NCI-H1048 (cell line): ENCODE measurements around the gene GNG8.
A peak's percentile ranks its signal among the peaks of the same experiment; 100 is the strongest.

Experiments used
- DNase-seq: peaks from one replicate; lab custom pipeline; 2025; lab: John Stamatoyannopoulos, UW

The GNG8 gene

DNA sequence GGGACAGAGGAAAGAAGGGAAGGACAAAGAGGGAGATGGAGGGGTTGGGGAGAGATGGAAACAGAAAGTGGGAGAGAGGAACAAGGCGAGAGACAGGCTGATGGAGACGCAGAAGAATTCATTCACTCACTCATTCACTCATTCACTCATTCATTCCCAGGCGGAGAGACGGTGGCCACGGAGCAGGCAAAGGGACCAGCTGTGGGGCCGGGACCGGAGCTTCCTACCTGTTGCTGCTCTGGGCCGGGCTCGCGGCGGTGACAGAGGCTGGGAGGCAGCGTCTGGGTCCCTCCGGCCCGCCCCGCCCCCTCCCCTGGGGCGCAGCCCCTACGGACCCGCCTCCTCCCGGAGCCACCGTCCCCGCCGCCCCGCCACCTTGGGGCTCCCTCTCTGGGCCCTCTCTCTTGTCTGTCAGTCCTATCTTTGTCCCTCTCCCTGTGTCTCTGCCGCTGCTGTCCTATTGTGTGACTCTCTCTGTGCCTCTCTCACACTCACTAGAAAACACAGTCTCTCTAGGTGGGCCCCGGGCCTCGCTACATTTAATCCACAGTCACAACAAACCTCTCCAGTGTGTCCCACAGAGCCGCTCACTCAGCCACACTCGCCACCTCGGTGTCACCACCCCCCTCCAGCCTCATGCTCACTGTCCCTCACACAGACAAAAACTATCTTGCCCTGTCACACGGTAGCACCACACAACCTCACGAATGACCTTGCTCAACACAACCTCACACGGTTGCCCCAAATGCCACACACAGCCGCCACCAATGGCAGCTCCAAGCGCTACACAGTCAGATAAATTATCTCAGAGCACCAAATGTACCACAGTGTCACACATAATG lies at the start of gene GNG8:
Gene GNG8, minus strand, starts transcription at position 283 of the 842 bp plus-strand sequence. CDS start 1,520 bp downstream, outside the sequence.
- no peak for DNase-seq

DNA sequence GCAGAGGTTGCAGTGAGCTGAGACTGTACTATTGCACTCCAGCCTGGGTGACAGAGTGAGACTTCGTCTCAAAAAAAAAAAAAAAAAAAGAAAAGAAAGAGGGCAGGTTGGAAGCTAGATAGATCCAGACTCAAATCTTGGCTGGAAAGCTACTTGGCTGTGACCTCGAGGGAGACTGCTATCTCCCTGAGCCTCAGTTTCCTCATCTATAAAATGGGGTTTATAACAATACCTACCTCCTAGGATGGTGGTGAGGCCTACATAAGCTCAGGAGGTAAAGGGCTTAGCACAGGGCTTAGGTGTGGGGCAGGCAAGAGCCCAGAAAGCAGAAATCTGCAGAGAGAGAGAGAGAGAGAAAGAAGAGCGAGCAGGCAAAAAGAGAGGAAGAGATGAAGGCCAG lies 49.2 kb upstream of the GNG8 start:
- no peak for DNase-seq

DNA sequence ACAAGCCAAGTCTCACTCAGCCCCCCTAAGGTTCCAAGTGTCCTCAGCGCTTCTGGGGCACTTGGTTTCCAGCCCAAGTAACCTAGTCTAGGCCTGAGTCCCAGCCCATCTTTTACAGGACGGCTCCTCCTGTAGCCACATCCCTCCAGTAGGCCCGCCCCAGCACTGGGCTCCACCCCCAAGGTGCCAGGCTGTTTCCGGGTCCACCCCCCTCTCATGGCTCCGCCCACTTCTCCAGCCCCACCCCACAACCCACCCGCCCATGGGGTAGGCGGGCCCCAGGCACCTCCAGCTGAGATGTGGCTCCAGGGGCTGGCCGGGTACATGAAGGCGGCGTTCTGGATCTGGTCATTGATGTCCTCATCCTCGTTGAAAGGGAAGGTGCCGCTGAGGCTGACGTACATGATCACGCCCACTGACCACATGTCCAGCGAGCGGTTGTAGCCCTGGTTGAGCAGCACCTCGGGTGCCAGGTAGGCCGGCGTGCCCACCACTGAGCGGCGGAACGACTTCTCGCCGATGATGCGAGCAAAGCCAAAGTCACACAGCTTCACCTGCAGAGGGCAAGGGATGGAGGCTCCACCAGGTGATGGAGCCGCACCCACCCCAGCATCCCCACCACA lies 42.2 kb upstream of the GNG8 start:
- peak; percentile 56 for DNase-seq

DNA sequence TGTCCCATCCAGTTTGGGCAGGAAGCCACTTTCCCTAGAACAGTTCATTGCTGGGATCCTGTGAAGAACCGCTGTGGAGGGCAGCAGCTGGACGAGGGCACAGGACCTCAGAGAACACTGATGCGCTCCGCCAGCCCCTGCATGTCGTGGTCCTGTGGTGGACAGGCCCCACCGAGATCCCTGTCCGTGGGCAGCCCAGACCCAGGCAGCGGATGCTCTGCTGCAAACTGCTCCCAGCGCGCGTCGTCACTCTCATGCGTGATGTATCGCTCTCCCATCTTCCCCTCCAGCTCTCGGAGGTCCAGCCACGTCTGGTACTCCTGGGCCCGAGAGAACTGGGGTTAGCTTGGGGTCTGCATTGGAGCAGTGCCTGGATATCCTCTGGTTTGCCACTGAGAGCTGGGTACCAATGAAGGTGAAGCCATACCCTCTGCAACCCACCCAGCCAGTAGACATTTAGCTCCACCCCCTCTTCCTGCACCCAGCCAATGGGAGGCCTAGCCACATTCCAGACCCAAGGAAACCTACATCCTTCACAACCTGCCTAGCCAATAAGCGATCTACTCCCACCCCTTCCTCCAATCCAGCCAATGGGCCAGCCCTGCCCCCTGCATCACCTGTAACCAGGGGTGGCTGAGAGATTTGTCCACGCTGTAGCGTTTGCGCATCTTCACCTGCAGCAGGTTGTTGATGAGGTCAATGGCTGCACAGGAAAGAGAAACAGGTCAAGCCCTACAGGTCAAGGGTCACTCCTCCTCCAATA lies 38.6 kb upstream of the GNG8 start:
- DNase-seq, result peak; percentile 83

DNA sequence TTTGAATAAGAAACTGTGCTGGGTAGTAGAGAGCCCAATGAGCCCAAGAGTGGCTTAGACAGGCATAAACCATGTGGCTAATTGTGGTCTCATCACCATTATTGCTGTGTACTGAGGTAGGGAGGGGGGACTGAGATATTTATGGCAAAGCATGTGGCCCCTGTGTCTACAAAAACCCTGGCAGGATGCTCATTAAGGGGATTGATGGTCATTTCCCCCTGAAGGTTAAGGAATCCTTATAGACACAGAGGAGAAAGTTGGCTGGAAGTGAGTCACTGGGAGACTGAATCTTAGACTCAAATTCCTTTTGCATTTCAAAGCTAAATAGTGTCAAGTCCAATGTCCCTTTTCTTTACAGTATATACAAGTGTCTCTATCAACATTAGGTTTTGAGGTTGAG lies 34.8 kb upstream of the GNG8 start:
- DNase-seq, result no peak

DNA sequence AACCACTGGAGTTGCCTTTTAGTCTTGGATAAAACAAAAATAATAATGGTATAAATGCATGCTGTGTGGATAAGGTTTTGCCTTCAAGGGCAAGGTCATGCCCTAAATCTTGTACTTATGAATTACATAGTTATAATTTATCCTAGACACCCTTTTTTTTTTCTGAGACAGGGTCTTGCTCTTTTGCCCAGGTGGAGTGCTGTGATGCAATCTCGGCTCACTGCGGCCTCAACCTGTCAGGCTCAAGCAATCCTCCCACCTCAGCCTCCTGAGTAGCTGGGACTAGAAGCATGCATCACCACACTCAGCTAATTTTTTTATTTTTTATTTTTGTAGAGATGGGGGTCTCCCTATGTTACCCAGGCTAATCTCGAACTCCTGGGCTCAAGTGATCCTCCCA lies 32.7 kb upstream of the GNG8 start:
- no peak for DNase-seq

DNA sequence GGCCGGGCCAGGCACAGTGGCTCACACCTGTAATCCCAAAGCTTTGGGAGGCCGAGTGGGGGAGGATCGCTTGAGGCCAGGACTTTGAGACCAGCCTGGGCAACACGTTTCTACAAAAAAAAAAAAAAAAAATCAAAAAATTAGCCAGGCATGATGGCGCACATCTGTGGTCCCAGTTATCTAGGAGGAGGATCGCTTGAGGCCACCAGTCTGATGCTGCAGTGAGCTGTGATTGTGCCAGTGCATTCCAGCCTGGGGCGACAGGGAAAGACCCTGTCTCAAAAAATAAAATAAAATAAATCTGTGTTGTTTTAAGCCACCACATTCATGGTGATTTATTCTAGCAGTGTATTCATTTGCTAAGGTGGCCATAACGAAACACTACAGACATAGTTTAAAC lies 29.1 kb upstream of the GNG8 start:
- DNase-seq, result no peak

DNA sequence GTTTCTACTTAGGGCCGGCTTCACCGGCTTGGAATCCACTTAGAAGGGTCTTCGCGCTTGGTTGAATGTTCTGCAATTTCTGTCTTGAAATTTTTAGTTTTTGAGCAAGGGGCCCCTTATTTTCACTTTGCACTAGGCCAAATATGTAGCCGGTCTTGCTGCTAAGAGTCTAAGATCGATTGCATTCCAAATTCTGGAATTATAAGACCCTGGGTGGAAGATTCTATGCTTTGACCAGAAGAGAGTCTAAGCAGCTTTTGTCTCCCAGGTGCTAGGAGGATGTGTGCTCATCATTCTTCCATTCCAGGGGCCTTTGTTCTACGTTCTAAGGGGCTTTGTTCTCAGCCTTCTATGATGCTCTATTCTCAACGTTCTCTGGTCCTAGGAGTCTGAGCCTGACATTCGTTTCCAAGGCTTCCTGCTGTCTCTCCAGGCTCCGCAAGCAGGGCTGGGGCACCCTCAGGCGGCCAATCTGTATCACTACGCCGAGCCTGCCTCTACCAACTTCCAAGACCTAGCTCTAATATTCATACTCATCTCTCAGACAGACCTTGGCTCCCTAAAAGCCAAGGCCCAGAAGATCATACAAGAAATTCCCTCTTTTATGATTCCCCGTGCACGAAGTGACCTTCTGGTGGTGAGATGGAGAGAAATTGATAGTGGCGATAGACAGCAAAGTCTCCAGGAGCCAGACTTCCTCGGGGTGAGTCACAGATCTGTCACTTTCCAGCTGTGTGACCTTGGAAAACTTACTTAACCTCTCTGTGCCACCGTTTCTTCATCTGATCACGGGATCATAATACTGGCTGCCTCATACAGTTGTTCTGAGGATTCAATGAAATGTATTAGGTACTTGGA lies 26.0 kb upstream of the GNG8 start:
- peak; percentile 6 for DNase-seq

DNA sequence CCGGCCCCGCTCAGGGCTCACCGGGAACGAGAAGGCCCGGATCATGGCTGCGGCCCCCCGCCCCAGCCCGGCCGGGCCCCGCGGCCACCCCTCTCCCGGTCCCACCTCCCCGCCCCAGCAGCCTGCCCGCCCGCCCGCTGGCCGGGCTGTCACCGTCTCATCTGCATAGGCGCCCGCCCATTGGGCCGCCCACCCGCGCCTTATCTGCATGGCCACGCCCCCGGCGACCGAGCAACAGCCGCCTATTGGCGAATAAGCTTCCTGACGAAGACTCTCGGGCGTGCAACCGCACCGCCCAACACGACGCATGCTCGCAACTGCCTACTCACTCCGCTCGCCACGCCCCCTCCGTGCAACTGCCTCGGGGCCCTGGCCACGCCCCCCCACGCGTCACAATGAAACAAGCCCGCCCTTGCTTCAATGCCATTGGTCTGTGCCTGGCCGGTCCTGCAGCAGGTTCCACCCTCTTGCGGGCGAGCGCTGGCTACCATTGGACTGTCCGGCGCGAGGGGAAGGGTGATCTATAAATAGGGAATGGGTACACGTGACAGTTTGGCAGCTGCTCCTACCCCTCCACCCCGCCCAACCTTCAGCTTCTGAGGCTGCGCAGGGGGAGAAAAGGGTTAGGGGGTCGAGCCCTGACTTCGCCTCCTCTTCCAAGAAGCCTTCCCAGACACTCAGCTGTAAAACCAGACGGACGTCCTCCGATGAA lies 25.2 kb upstream of the GNG8 start, which contains the start of gene DACT3:
Gene DACT3, minus strand, starts transcription at position 163 of the 712 bp plus-strand sequence. Its CDS starts 118 bp downstream, at position 45.
- peak; percentile 99 for DNase-seq

DNA sequence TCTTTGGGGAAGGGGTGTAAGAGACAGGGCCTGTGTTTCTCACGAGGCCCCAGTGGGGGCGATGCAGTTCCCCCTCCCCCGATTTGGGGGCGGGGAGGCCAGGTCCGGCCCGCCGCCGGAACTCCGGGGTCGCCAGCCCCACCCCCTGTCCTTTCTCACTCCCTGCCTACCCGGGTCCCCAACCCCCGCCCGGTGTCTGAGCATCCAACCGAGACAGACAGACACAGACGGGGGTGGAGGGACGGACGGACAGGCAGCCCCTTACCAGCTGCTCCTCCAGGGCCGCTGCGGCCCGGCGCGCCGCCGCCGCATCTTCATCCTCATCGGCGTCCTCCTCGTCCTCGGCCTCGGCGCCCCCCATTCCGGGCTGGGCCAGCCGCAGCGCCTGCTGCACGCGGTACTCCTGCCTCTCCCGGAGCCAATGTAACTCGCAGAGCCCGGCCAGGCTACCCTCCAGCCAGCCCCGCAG lies 24.6 kb upstream of the GNG8 start:
- no peak for DNase-seq

DNA sequence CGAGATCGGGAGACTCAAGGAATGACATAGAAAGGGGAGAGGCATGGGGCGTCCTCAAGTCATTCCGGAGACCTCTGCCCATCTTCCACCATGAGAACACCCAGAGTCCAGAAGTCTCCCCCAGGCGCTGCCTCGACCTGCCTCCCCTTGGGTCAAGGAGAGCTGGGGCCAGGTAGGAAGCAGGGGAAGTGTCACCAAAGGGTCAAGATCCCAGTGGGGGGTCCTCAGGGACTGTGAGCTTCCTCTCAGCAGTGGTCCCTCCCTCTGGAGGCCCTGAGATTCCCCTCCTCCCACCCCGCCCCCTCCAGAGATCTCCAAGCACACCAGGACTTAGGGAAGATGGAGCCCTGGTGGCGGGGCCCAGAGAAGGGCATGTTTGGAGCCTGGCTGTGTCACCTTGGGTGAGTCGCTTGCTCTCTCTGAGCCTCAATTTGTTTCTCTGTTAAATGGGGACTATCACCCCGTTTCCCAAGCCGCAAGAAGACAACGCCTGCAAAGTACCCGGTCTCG lies 24.1 kb upstream of the GNG8 start:
- DNase-seq, result no peak

DNA sequence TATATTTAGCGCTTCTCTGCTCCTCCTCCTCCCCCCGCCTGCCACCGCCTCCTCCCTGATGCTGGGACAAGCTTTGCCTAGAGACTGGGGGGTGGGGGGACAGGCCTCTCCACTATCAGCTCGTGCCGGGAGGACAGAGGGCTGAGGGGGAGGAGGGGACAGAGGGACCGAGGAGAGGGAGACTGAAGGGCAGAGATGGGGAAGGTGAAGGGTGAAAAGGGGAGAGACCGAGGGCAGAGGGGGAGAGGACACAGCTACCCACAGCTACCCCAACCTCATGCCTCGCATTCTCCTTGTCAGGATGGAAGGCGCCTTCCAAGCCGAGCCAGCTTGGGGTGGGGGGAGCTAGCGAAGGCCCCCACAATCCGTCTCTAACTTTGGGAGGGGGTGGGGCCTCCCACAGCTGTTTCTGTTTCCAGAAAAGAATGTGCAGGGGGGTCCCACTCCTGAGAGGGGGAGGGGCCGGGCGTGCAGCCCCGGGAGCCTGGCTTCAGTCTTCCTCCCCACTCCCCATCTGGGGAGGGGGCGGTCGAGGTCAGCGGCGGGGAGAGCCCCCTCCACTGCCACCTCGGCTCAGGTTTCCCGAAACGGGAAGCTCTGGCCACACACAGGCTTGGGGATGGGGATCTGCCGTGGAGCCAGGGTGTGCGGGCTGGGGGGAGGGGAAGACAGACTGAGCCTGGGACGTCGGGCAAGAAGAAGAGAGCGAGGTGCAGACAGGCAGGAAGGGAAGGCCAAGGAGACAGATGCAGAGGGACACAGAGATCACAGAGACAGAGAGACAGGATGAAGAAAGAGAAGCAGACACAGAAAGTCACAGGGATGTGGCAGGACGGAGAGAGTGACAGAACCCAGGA lies 23.4 kb upstream of the GNG8 start:
- no peak for DNase-seq

DNA sequence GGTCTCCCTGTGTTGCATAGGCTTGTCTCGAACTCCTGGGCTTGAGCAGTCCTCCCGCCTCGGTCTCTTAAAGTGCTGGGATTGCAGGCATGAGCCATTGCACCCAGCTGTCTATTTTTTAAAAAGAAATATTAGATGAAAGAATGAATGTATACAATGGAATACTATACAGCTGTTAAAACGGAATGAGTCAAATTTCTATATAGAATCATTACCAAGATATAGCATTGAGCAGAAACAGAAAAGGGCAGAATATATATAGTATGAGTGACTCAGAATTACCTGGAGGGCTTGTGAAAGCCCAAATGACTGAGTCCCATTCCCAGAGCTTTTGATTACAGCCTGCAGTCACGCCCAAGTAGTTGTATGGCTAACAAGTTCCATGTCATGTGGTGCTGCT lies 20.5 kb upstream of the GNG8 start:
- no peak for DNase-seq

DNA sequence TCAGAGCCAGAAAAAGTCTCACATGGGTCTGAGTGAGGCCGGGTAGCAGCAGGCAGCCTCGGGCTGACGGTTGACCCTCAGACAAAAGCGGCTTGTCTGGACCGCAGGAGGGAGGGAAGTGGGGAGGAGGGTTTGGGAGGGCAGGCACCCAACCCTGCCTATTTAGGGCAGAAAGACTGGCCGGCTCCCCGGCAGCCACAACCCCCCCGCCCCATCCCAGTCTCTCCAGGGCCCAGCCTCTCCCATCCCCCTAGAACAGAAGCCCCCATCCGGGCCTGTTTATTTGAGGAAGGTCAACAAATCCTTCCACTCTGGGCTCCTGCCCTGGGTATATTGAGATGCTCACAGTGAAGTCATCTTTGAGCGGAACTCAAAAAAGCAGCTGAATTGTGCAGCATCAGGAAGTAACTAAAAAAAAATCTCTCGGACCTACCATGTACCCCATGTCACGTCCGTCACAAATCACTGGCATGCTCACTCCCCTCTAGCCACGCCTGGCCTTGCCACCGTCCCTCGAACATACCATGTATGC lies 18.7 kb upstream of the GNG8 start:
- no peak for DNase-seq

DNA sequence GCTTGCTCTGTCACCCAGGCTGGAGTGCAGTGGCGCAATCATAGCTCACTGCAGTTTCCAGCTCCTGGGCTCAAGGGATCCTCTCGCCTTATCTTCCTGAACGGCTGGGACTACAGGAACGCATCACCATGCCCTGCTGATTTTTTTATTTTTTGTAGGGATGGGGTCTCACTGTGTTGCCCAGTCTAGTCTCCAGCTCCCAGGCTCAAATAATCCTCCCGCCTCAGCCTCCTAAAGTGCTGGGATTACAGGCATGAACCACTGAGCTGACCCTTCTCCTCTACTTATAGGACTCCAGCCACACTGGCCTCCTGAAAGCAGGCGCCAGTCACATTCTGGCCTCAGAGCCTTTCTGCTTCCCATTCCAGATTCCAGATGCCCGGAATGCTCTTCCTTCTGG lies 14.4 kb upstream of the GNG8 start:
- no peak for DNase-seq

DNA sequence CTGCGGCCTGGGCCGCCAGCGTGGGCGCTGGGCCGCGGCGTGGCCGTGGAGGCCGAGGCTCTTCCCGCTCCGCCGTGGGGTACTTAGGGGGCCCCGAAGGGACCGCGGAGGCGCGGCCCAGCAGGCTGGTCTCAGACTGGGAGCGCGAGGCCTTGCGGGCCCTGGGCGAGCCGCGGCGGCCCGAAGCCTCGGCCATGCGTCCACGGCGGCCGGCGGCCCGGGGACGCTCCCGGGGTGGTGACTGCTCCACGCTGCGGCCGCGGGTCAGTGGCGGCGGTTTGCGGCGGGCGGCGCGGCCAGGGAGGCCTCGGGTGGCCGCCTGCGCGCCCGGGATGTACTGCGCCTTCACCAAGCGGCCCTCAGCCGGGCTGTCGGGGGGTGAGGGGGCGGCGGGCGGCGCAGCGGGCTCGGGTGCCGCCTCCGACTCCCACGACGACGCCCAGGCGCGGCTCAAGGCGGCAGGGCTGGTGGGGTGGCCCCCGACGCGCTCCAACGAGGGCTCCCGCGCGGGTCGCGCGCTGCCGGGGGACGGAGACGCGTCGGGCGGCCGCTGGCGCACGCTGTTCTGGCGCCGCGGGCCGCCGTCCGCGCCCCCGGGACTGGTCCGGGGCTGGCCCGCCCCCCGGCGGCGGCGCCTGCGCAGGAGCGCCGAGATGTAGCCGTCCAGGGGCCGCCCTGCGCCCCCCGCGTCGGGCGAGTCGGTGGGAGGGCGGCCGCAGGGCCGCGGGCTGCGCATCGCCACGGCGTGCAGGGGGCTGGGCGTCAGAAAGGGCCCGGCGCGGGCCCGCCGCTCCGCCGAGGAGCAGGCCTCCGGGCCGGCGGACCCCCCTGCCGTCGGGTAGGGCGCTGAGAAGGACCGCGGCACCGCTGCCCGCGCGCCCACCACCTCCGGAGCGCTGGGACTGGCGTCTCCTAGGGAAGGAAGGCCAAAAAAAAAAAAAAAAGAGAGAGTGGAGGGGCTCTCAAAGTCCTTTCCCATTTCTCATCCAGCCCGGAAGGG lies 13.3 kb upstream of the GNG8 start:
- DNase-seq, result no peak

DNA sequence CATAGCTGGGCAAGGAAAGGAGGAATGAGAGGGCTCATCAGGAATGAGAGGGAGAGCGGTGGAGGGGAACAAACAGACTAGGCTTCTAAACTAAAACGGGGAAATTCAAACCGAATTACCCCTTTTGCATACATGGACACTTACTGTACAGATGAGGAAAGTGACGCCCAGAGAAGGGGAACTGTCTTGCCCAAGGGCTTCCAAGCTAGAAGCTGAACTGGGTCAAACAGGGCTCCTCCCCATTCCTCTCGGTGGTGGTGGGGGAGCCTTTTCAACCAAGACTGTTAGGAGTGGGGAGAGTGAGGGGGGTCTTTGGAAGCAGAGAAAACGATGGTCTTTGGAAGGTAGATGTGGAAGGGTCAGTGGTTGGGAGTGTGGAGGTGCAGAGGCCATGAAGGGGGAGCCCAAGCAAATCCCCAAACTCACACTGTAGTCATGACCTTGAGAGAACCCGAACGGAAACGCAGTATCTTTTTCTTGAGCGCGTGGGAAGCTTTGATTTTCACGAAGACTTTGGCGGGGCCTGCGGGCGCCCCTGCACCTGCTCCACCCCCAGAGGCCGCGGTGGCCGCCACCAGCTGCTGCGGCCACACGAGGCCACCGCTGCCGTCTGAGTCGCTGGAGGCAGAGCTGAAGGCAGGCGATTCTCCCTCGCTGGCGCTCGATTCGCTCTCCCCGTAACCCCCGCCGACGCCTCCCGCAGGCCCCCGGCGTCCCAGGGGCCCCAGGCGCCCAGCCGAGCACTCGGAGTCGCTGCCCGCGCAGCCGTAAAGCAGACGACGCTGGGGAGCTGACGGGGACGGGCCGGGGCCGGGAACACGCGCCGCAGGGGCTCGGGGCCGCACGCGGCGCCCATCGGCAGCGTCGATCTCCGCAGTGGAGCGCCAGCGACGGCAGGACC lies 12.3 kb upstream of the GNG8 start:
- DNase-seq, result no peak
